ENCODE measurements around the gene TMEM37. TPM values are rescaled to one million over a fixed set of nuclear protein-coding genes. Genes with fewer than 3 reads are reported as not detected.

The TMEM37 gene
- total and polyA plus RNA-seq, 2 of the 8 experiments (the other 6 are each of a cell fraction or from before 2014, with no cell fraction given) = 11.0 to 16.2 TPM

DNA sequence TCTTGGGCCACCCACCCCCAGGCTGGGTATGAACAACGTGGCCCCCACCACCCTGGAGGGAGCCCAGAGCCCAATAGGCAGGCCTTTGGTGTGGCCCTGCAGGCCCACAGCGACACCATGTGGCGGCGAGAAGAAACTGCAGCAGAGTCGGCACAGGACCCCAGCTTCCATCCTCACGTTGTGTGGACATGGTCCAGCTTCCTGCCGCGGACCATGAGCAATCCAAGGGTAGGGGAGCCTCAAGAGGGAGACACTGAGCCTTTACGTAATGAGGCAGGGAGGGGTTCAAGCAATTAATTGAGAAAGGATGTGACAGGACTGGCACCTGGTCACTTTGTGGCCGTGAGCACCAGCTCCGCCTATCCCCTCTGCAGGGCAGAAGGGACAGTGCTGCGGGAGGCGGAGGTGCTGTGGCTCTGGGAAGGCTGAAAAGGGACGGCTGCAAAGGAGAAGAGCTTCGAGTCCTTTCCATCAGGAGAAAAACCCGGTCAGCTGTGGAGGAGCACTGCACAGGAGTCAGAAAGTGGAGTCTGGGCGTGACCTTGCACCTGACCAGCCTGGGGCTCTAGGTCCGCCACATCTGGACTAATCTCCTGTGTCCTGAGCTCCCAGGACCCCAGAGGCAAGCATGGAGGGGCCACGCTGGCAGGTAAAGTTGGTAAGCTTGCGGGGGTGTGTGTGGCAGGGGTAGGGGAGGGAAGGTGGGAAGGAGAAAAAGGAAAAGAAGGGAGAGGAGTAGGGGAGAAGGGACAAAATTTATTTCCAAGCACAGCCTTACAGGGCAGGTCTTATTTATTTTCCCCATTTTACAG, 44.9 kb downstream of the TMEM37 start:
- POLR2A ChIA-PET (ENCODE audit: partially characterized antibody) = interaction anchor here (0.8 to 0.9 kb wide), 2 partner anchors 9 to 70 kb away, joined by 3 to 4 read pairs; no protein-coding TSS in a partner anchor
- Histone ChIP-seq H4K8ac (ENCODE audit: extremely low read depth, insufficient read depth, low read length) (no peak overlapping the region), H3K23me2 (ENCODE audit: low read depth, low read length) (no peaks in the 10 kb centered on the region), H3K36me3 (ENCODE audit: control insufficient read depth in 2 of 4, insufficient read depth in 4 of 4, low read length in 3 of 4) (no peaks in the 10 kb centered on the region), H3K9me3 (ENCODE audit: insufficient read depth in 2 of 2, low read depth in 1 of 2, low read length in 1 of 2) (no peaks in the 10 kb centered on the region), H3K18ac (ENCODE audit: extremely low read depth, low read length) (no peak overlapping the region), H2BK15ac (ENCODE audit: low read length) (0 out of 2 replicates have a peak overlapping the region, but pooled peaks have one; percentile 4), H2AFZ (ENCODE audit: low read length) (no peak overlapping the region), H3K4me2 (ENCODE audit: insufficient read depth in 1 of 2, low read depth in 2 of 2, low read length in 2 of 2) (peak overlapping the region in 1 of 2 experiments; percentile 53; a peak in 3 of 4 replicates), H3K79me2 (ENCODE audit: control insufficient read depth in 1 of 2, insufficient read depth in 2 of 2, low read length in 2 of 2) (no peaks in the 10 kb centered on the region), H2BK5ac (ENCODE audit: low read depth, low read length) (0 out of 2 replicates have a peak overlapping the region, but pooled peaks have one; percentile 19), H3K4ac (replicated peaks; ENCODE audit: insufficient read length, low read depth, low read length) (no peak overlapping the region), H2AK5ac (ENCODE audit: low read depth, low read length) (no peak overlapping the region), H4K91ac (replicated peaks; ENCODE audit: insufficient read length, low read length) (no peak overlapping the region), H3K4me1 (replicated peaks in 1 of 4; ENCODE audit: control insufficient read depth in 3 of 4, insufficient read depth in 4 of 4, low read length in 3 of 4) (peaks cover 0 to 14% (median 8%) of the 10 kb centered on the region in 4 experiments; a peak in 5 of 7 replicates), H3K14ac (ENCODE audit: insufficient read length) (no peak overlapping the region), H3K79me1 (ENCODE audit: low read depth, low read length) (no peaks in the 10 kb centered on the region), H3K27me3 (replicated peaks in 1 of 4; ENCODE audit: control insufficient read depth in 3 of 4, extremely low read depth in 1 of 4, insufficient read depth in 3 of 4, low read length in 3 of 4) (no peaks in the 10 kb centered on the region; a peak in 1 of 7 replicates), H3K23ac (ENCODE audit: insufficient read length) (no peak overlapping the region), H3K27ac (ENCODE audit: low read depth, low read length) (no peak overlapping the region), H3K4me3 (ENCODE audit: extremely low read depth in 1 of 4, insufficient read depth in 2 of 4, low read depth in 3 of 4, low read length in 4 of 4) (no peak overlapping the region), H2BK12ac (ENCODE audit: low read depth, low read length) (0 out of 2 replicates have a peak overlapping the region, but pooled peaks have one; percentile 42), H2BK120ac (replicated peaks; ENCODE audit: low read depth, low read length) (no peak overlapping the region), H4K20me1 (replicated peaks in 1 of 2; ENCODE audit: control insufficient read depth in 1 of 2, insufficient read depth in 2 of 2, low read length in 2 of 2) (no peaks in the 10 kb centered on the region), H2BK20ac (ENCODE audit: low read length) (no peak overlapping the region), H3K9ac (replicated peaks in 1 of 4; ENCODE audit: extremely low read depth in 1 of 4, low read depth in 3 of 4, low read length in 3 of 4) (no peak overlapping the region), H4K5ac (ENCODE audit: insufficient read length, low read depth, low read length) (no peak overlapping the region), H3K56ac (replicated peaks; ENCODE audit: insufficient read length, low read depth, low read length) (no peak overlapping the region)
- peak; percentile 85 for FAIRE-seq
- CTCF ChIA-PET (ENCODE audit: partially characterized antibody) = interaction anchor here (0.6 to 16.2 kb wide), 59 partner anchors 9 to 843 kb away, joined by 3 to 411 read pairs (median 5); partner anchors contain the start of gene SCTR
- peak; percentile 67 to 87 for DNase-seq (ENCODE audit: low read depth in 1 of 2, low spot score in 2 of 2)
- WGBS, 2 experiments (ENCODE audit: extremely low coverage in 1 of 2, insufficient coverage in 1 of 2, insufficient read length in 1 of 2, insufficient replicate concordance in 2 of 2, low coverage in 1 of 2, low lambda C conversion rate in 2 of 2, missing lambda C conversion rate in 1 of 2) = 45% methylated on average over 18 of the region's 20 CpGs; no CpG with 5 or more reads in 1 of the 2 experiments
- TF ChIP-seq EP300 (IDR thresholded peaks at IDR 0.05; ENCODE audit: borderline replicate concordance in 1 of 2, low read depth in 2 of 2, low read length in 2 of 2) (no peak), TBP (IDR thresholded peaks at IDR 0.05; ENCODE audit: low read depth, low read length) (no peak), SP2 (IDR thresholded peaks at IDR 0.05; ENCODE audit: low read length) (no peak), JUND (IDR thresholded peaks at IDR 0.05; ENCODE audit: low read length) (no peak), SUZ12 (IDR thresholded peaks at IDR 0.05; ENCODE audit: low read length) (no peak), SP4 (IDR thresholded peaks at IDR 0.05; ENCODE audit: low read length) (no peak), SP1 (IDR thresholded peaks at IDR 0.05; ENCODE audit: low read depth, low read length) (no peak), BCL11A (IDR thresholded peaks at IDR 0.05; ENCODE audit: low read depth in 2 of 2, low read length in 2 of 2) (no peak), SAP30 (IDR thresholded peaks at IDR 0.05; ENCODE audit: insufficient read depth, insufficient replicate concordance, low read length) (no peak), CREB1 (IDR thresholded peaks at IDR 0.05) (peak; percentile 71)
- TF ChIP-seq, protein P1, sequence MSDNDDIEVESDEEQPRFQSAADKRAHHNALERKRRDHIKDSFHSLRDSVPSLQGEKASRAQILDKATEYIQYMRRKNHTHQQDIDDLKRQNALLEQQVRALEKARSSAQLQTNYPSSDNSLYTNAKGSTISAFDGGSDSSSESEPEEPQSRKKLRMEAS (IDR thresholded peaks at IDR 0.05) = peak; percentile 55
